GM18951 (cell line): ENCODE measurements around the gene PKP3.
A peak's percentile ranks its signal among the peaks of the same experiment; 100 is the strongest.
"Not testable (repeated sequence)": the region's sequence is repeated elsewhere in the genome, so short reads cannot be mapped to it uniquely, and the experiment has no call there.

Source experiments
- POLR2A ChIP-seq: IDR thresholded peaks from 4 replicates; pipeline ENCODE4 v1.6.1; 2011; ENCODE audit warnings: mild to moderate bottlenecking; ENCODE audit not compliant: insufficient read length, insufficient read depth; ENCODE audit errors: extremely low read depth
- in situ Hi-C: fragments of 300-500 bp; cut with MboI; formaldehyde crosslinking; loops from one replicate; pipeline ENCODE4 v1.12.0; 2022; ENCODE audit warnings: low sequenced_read_pairs, mixed read lengths, inconsistent platforms; ENCODE audit not compliant: unreplicated experiment

The PKP3 gene

DNA sequence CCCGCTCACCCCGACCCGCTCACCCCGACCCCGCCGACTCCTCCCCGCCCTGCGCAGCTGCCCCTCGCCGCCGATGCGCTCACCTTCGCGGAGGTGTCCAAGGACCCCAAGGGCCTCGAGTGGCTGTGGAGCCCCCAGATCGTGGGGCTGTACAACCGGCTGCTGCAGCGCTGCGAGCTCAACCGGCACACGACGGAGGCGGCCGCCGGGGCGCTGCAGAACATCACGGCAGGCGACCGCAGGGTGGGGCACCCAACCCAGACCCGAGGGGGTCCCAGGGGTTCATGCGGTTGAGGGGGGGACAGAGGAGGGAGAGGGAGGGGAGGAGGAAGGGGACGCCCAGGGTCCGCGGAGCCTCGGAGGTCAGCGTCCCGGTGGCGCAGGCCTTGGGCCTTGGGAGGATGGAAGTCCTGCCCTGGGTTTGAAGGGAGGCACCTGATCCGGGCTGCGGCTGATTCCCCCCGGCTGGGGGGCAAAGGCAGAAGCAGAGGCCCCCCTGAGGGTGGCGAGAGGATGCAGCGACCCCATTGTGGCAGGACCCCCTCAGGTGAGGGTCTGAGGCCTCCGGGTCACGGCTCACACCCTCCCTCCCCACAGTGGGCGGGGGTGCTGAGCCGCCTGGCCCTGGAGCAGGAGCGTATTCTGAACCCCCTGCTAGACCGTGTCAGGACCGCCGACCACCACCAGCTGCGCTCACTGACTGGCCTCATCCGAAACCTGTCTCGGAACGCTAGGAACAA lies 9.2 kb downstream of the PKP3 start:
- in situ Hi-C loops, result no loop called here
- no peak for TF ChIP-seq POLR2A

DNA sequence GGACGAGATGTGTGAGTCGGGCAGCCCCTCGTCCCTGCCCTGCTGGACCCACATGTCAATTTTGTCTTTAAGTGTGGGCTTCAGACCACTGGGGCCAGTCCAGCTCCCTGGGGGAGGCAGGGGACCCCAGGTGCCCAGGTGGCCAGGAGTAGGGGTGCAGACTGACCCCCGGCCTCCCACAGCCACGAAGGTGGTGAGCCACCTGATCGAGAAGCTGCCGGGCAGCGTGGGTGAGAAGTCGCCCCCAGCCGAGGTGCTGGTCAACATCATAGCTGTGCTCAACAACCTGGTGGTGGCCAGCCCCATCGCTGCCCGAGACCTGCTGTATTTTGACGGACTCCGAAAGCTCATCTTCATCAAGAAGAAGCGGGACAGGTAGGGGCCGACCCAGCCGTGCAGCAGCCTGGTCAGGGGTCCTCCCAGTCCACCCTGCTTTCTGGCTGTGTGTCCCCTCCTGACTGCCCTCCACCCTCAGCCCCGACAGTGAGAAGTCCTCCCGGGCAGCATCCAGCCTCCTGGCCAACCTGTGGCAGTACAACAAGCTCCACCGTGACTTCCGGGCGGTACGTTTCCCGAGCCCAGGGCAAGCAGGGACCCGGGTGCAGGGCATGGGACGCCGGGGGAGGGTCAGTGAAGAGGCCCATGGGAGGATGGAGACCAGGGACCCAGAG lies 9.9 kb downstream of the PKP3 start:
- no peak for TF ChIP-seq POLR2A
- in situ Hi-C loops, result no loop called here

DNA sequence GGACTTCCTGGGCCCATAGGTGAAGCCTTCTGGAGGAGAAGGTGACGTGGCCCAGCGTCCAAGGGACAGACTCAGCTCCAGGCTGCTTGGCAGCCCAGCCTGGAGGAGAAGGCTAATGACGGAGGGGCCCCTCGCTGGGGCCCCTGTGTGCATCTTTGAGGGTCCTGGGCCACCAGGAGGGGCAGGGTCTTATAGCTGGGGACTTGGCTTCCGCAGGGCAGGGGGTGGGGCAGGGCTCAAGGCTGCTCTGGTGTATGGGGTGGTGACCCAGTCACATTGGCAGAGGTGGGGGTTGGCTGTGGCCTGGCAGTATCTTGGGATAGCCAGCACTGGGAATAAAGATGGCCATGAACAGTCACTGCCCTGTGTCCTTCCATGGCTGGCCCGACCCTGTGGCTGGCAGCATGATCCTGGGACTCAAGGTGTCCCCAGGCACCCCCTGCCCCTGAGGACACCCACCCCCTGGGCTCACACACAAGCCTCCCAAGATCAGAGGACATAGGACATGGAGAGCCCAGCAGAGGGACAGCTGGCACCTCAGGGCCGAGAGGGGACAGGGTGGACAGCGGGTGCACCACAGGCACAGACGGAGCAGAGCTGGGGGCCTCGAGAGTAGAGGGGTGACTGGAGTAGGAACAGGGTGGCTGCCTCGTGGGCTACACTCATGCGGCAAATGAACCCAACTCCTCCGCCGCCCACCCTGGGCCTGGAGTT lies 10.7 kb downstream of the PKP3 start:
- no peak for TF ChIP-seq POLR2A
- in situ Hi-C loops, result no loop called here

DNA sequence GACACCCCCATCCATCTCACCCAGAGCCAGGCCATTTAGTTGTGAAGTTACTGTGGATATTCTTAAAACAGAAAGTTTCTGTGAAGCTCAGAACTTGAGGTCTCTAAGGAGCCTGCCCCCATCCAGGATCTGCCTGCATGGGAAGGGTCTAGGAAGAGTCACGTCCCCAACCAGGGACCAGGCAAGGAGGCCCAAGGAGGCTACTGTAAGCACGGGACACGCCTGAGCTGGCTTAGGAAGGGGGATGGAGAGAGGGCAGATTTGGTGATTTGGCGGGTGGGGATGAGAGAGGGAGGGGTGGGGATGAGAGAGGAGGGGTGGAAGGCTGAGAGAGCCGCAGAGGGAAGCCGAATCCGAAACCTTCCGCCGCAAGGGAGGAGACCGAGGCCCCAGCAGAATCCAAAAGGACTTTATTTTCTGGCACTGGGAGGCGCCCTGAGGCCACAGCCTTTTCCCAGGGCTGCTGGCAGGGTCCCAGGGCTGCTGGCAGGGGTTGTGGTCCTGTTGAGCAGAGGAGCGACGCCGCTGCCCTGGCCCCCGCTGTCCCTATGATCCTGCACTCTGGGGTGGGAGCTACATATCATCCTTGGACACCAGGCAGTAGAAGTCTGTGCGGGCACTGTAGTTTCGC lies 11.4 kb downstream of the PKP3 start:
- in situ Hi-C loops, result no loop called here
- TF ChIP-seq POLR2A, result no peak

DNA sequence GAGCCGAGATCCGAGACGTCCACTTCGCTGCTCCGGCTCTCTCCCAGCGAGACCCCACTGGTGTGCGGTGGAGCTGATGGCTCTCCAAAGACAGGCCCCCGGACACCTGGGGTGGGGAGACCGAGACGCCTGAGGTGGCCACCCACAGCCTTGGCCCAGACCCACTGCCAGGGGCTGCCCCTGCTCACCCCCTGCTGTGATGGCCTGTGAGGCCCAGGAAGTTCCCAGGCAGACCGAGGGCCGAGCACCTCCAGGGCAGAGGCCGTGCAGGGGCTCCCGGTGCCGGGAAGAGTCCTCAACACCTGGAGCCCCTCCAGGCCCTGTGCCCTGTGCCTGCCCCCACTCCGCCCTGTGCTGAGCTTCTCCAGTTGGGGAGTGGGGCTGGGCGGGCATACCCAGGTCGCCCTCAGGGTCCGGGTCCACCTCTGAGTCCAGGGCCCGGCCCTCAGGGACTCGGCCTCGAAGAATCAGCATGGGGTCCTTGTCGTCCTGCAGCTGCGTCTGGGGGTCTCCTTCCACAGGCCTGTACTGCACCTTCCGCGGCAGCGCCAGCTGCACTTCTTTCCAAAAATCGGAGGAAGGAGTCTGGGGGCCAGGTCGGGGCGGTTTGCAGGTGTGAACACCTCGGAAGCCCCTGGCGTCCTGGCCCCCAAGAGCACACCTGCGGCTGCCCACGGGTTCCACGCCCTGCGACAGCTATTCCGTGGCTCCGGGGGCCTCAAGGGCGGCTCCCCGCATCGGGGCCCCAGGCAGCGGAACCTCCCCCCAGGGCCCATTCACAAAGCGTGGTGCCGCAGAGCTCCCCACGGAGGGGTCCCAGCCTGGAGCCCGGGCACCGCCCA lies 12.2 kb downstream of the PKP3 start:
- in situ Hi-C loops, result no loop called here
- TF ChIP-seq POLR2A, result no peak

DNA sequence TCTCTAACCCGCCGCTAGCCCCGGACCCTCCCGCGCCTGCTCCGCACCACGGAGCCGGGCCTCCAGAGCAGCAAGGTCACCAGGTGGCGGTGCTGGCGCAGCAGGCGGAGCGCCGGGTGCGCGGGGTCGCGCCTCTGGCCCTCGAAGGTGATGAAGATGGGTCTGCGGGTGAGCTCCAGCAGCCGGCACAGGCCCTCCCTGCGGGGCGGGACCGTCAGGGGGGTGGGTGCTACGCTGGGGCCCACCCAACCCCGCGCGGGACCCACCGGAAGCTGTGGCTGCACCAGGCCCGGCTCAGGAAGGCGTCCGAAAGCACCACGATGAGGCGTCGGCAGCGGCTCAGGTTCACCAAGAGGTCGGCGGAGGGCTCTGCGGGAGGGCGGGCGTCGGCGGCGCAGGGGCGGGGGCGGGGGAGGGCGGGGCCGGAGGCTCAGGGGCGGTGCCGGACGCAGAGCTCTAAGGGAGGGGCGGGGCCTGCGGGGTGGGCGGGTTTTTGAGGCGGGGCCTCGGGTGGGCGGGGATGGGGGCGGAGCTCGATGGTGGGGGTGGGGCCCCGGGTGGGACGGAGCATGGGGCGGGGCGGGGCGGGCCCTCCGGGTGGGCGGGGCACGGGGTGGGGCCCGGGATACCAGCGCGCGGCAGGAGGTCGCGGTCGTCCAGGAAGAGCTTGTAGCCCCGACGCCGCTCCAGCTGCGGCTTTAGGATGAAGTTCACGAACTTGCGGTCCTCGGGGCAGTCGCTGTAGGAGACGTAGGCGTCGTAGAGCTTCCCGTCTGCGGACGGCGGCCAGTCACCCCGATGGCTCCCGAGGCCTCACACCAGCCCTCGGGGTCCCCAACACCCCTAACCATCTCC lies 13.0 kb downstream of the PKP3 start:
- peak; percentile 28 for TF ChIP-seq POLR2A
- in situ Hi-C loops, result no loop called here

DNA sequence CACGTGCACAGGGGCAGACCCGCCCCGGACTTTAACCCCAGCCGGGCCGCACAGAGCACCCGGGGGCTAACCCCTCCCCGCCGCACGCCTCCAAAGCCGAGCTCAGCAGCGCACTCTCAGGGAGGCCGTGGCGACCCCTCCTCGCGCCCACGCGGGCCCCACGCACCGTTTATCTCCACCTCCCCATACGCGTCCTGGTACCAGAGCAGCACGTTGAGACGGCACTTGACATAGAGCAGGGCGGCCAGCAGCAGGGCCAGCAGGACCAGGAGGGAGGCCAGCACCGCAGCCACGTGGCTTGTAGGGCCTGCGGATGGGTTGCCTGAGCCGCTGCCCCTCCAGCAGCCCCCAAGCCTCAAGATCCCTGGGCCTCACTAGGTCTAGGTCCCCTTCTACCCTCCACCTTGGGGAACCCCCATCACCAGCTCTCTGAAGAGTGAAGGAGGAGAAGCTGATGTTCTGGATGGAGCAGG lies 13.7 kb downstream of the PKP3 start:
- TF ChIP-seq POLR2A, result no peak
- in situ Hi-C loops, result no loop called here

DNA sequence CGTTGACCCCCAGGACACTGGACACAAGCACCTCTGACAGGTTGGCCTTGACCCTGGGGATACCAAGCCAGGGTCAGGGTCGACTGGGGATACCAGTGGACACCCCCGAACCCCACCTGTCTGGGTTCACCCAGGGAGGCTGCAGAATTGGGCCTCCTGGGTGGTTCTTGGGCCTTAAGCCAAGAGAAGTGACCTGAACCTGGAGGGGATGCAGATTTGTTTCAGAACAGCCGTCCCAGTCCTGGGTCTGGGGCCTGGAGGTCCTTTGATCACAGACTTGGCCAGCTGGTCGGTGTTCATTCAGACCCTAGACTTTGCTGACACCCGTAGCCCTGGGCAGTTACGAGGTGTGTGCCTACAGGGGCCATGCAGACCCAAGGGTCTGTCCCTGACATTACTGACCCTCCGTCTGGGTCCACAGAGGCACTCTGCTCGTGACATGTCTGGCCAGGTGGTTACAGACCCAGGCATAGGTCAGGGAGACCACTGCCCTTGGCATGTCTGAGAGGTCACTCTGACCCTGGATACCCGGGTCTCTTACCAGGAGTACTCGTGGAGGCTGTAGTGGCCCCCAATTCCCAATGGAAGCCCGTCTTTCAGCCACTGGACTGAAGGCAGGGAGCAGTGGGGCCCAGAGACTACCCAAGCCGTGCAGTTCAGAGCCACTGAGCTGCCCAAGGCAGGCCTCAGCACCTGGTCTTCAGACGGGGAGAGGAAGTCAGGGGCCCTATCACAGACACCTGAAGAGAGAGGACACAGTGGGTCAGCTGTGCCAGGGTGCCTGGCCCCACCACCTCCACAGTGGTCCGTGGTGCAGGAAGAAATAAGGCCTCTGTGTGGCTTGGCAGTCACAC lies 14.4 kb downstream of the PKP3 start:
- in situ Hi-C loops, result no loop called here
- TF ChIP-seq POLR2A, result no peak

DNA sequence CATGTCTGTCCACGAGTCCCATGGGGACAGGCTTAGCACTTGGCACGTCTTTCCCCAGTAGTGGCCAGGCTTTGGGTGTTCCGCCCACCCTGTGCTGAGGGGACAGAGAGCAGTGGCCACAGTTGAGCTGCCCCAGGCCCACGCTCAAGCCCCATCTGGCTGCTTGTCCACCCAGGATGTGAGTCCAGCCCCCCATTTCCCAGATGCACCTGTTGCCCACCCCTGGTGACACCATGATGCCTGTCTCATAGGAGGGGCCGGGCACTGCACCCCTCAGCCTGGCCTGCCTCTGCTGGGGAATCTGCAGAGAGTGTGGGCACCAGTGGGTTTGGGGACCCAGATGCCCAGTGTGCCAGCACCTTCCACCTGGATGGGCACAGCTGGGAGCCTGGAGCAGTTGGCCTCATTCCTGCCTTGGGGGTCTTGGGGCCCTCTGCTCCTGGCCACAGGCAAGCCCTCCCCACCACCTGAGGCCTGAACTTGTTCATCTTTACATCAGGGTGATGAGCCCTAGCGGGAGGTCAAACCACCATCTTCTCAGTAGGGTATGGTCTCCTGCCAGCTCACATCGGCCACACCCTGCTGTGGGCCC lies 15.1 kb downstream of the PKP3 start:
- in situ Hi-C loops, result no loop called here
- no peak for TF ChIP-seq POLR2A

DNA sequence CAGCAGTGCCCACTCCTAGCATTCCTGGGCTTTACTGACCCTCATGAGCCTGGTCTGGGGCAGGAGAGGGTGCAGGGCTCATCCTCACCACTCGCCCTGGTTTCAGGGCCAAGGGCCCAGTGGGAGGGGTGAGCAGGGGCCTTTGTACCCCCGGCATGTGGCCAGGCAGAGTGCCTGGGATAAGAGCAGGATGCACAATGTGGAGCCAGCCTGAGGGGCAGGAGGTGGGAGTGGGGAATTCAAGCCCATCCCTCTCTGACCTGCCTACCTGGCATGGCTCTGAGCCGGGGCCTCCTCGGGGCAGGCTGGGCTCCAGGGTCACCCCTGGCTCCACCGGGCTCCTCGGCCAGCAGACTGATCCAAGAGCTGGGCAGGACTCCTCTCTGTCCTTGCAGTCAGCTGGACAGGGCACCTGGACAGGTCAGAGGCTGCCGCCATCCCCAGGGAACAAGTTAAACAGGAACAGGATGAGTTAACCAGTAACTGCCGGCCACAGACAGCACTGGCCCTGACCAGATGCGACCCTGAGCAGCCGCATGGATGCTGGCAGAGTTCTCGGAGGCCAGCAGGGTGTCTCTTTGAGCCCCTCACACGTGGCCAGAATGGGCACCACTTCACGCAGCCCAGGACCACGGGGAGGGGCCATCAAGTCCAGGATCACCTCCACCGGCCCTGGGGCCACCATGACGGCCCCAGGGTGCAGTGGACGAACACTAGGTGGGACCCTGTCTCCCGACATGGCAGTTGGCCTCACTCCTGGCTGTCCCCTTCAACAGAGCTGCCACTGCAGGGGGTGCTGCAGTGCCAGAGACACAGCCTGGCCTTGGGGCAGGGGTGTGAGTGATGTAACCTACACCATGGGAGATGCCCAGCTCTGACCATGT lies 15.8 kb downstream of the PKP3 start:
- no peak for TF ChIP-seq POLR2A
- in situ Hi-C loops, result no loop called here

DNA sequence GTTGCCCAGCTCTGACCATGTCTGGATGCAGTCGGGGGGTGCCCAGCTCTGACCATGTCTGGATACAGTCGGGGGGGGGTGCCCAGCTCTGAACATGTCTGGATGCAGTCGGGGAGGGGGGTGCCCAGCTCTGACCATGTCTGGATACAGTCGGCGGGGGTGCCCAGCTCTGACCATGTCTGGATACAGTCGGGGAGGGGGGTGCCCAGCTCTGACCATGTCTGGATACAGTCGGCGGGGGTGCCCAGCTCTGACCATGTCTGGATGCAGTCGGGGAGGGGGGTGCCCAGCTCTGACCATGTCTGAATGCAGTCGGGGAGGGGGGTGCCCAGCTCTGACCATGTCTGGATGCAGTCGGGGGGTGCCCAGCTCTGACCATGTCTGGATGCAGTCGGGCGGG lies 16.7 kb downstream of the PKP3 start:
- in situ Hi-C loops, result not testable (repeated sequence)

DNA sequence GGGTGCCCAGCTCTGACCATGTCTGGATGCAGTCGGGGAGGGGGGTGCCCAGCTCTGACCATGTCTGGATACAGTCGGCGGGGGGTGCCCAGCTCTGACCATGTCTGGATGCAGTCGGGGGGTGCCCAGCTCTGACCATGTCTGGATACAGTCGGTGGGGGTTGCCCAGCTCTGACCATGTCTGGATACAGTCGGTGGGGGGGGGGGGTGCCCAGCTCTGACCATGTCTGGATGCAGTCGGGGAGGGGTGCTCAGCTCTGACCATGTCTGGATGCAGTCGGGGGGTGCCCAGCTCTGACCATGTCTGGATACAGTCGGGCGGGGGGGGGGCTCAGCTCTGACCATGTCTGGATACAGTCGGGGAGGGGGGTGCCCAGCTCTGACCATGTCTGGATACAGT lies 17.5 kb downstream of the PKP3 start:
- in situ Hi-C loops, result not testable (repeated sequence)
